Large intestine (tissue), 3 donors: ENCODE results near the gene CEL. TPM values are rescaled to one million over a fixed set of nuclear protein-coding genes. Genes with fewer than 3 reads are reported as not detected.

Experiments
- DNase-seq, 2 donors: peaks; one replicate each; pipeline versions ENCODE4 v3.0.0 to v3.0.0-alpha.2; 2013
- H3K27ac ChIP-seq: one replicate; pipeline ENCODE4 v1.5.1; 2013; ENCODE audit warnings: low read length
- H3K27me3 ChIP-seq: 2 replicates; pipeline ENCODE4 v1.6.1; 2013; ENCODE audit warnings: low read length; ENCODE audit not compliant: control insufficient read depth, insufficient read depth
- H3K36me3 ChIP-seq: 2 replicates; pipeline ENCODE4 v1.6.1; 2013; ENCODE audit warnings: low read length; ENCODE audit not compliant: control insufficient read depth, insufficient read depth
- H3K4me1 ChIP-seq: one replicate; pipeline ENCODE4 v1.6.1; 2013; ENCODE audit warnings: low read length; ENCODE audit not compliant: control insufficient read depth, insufficient read depth
- H3K4me3 ChIP-seq: one replicate; pipeline ENCODE4 v1.5.1; 2013; ENCODE audit warnings: low read length
- H3K9me3 ChIP-seq: one replicate; pipeline ENCODE4 v1.6.1; 2013; ENCODE audit warnings: mild to moderate bottlenecking, low read depth, low read length, moderate library complexity; ENCODE audit not compliant: control insufficient read depth
- WGBS: methylation state at CpG from one replicate; pipeline ENCODE4 v1.1.5; 2013; ENCODE audit warnings: low lambda C conversion rate; ENCODE audit not compliant: insufficient coverage; 5-methylcytosine and 5-hydroxymethylcytosine counted together
- polyA plus RNA-seq: library from polyadenylated mRNA; unstranded; fragments of 120-200 nt; gene quantifications from one replicate; pipeline ENCODE4 v1.2.1, GENCODE V29; 2013

CEL gene
- polyA plus RNA-seq, 1 donor, result 268 TPM

GRCh38 chr9:133116346-133117231 lies 54.8 kb downstream of the CEL start:
- no peak overlapping the region for H3K4me3 ChIP-seq
- no peak for DNase-seq
- H3K4me1 ChIP-seq, result peaks cover 55% of the 10 kb centered on the region
- H3K9me3 ChIP-seq, result no peaks in the 10 kb centered on the region
- H3K27ac ChIP-seq, result no peak overlapping the region
- no CpG with 5 or more reads among the region's 20 CpGs for WGBS
- peaks cover 12% of the 10 kb centered on the region for H3K36me3 ChIP-seq
- H3K27me3 ChIP-seq, result no peaks in the 10 kb centered on the region

- Histone ChIP-seq H3K4me1 (peaks cover 63% of the 10 kb centered on the region), H3K9me3 (no peaks in the 10 kb centered on the region), H3K27me3 (no peaks in the 10 kb centered on the region), H3K27ac (no peak overlapping the region), H3K36me3 (peaks cover 10% of the 10 kb centered on the region), H3K4me3 (no peak overlapping the region)
- no peak for DNase-seq
- no CpG with 5 or more reads among the region's 18 CpGs for WGBS
Measured at GRCh38 chr9:133117271-133118178, 55.7 kb downstream of the CEL start.

- Histone ChIP-seq H3K4me3 (no peak overlapping the region), H3K9me3 (no peaks in the 10 kb centered on the region), H3K4me1 (peaks cover 63% of the 10 kb centered on the region), H3K36me3 (peaks cover 10% of the 10 kb centered on the region), H3K27me3 (no peaks in the 10 kb centered on the region), H3K27ac (no peak overlapping the region)
- DNase-seq, result no peak
- WGBS, result no CpG with 5 or more reads among the region's 3 CpGs
Measured at GRCh38 chr9:133118179-133118520, 56.4 kb downstream of the CEL start.

- H3K27me3 ChIP-seq, result no peaks in the 10 kb centered on the region
- no peak for DNase-seq
- peaks cover 10% of the 10 kb centered on the region for H3K36me3 ChIP-seq
- H3K4me1 ChIP-seq, result peaks cover 63% of the 10 kb centered on the region
- no CpG with 5 or more reads among the region's 3 CpGs for WGBS
- H3K4me3 ChIP-seq, result no peak overlapping the region
- no peaks in the 10 kb centered on the region for H3K9me3 ChIP-seq
- H3K27ac ChIP-seq, result peak overlapping the region; percentile 55
Measured at GRCh38 chr9:133118568-133118967, 56.8 kb downstream of the CEL start.

GRCh38 chr9:133119103-133119845 lies 57.5 kb downstream of the CEL start:
- peak overlapping the region; percentile 57 for H3K4me3 ChIP-seq
- H3K27ac ChIP-seq, result peak overlapping the region; percentile 55
- H3K4me1 ChIP-seq, result peaks cover 63% of the 10 kb centered on the region
- DNase-seq, result no peak
- H3K9me3 ChIP-seq, result no peaks in the 10 kb centered on the region
- no CpG with 5 or more reads among the region's 21 CpGs for WGBS
- no peaks in the 10 kb centered on the region for H3K27me3 ChIP-seq
- peaks cover 10% of the 10 kb centered on the region for H3K36me3 ChIP-seq

GRCh38 chr9:133119846-133120500 lies 58.2 kb downstream of the CEL start:
- H3K4me1 ChIP-seq, result peaks cover 57% of the 10 kb centered on the region

GRCh38 chr9:133120501-133121197 lies 58.9 kb downstream of the CEL start:
- peak in 1 of 2 donors; percentile 52 for DNase-seq
- Histone ChIP-seq H3K4me1 (peaks cover 52% of the 10 kb centered on the region), H3K36me3 (peaks cover 10% of the 10 kb centered on the region), H3K27me3 (no peaks in the 10 kb centered on the region), H3K4me3 (peak overlapping the region; percentile 57), H3K27ac (peak overlapping the region; percentile 63), H3K9me3 (no peaks in the 10 kb centered on the region)
- no CpG with 5 or more reads among the region's 66 CpGs for WGBS

More at GRCh38 chr9:133119846-133120500, 58.2 kb downstream of the CEL start:
- H3K27ac ChIP-seq, result peak overlapping the region; percentile 63
- no peaks in the 10 kb centered on the region for H3K27me3 ChIP-seq
- no CpG with 5 or more reads among the region's 21 CpGs for WGBS
- peaks cover 10% of the 10 kb centered on the region for H3K36me3 ChIP-seq
- H3K4me3 ChIP-seq, result peak overlapping the region; percentile 57
- no peaks in the 10 kb centered on the region for H3K9me3 ChIP-seq
- peak in 1 of 2 donors; percentile 30 for DNase-seq
